ENCODE measurements around the gene TRIM23.

DNA sequence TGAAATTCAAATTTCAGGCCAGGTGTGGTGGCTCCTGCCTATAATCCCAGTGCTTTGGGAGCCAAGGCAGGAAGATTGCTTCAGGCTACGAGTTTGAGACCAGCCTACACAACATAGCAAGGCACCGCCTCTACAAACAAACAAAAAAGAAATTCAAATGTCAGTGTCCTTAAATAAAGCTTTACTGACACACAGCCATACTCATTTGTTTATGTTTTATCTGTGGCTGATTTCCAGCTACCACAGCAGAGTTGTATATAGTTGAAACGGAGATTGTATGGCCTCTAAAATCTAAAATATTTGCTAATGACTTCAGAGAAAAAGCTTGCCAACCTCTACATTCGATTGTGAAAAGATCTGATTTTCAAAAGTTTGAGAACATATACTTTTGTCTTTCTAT, 16.1 kb upstream of the TRIM23 start:
- TF ChIP-seq, protein P1, sequence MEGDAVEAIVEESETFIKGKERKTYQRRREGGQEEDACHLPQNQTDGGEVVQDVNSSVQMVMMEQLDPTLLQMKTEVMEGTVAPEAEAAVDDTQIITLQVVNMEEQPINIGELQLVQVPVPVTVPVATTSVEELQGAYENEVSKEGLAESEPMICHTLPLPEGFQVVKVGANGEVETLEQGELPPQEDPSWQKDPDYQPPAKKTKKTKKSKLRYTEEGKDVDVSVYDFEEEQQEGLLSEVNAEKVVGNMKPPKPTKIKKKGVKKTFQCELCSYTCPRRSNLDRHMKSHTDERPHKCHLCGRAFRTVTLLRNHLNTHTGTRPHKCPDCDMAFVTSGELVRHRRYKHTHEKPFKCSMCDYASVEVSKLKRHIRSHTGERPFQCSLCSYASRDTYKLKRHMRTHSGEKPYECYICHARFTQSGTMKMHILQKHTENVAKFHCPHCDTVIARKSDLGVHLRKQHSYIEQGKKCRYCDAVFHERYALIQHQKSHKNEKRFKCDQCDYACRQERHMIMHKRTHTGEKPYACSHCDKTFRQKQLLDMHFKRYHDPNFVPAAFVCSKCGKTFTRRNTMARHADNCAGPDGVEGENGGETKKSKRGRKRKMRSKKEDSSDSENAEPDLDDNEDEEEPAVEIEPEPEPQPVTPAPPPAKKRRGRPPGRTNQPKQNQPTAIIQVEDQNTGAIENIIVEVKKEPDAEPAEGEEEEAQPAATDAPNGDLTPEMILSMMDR (IDR thresholded peaks at IDR 0.05), result no peak
- TF ChIP-seq ZFX (IDR thresholded peaks at IDR 0.05; ENCODE audit: borderline replicate concordance), result no peak

All from 22Rv1 (cell line).